ENCODE data around the gene NPPB. TPM values are rescaled to one million over a fixed set of nuclear protein-coding genes. Genes with fewer than 3 reads are reported as not detected.

The NPPB gene
- total RNA-seq, 1 donor, result 4.7 TPM

DNA sequence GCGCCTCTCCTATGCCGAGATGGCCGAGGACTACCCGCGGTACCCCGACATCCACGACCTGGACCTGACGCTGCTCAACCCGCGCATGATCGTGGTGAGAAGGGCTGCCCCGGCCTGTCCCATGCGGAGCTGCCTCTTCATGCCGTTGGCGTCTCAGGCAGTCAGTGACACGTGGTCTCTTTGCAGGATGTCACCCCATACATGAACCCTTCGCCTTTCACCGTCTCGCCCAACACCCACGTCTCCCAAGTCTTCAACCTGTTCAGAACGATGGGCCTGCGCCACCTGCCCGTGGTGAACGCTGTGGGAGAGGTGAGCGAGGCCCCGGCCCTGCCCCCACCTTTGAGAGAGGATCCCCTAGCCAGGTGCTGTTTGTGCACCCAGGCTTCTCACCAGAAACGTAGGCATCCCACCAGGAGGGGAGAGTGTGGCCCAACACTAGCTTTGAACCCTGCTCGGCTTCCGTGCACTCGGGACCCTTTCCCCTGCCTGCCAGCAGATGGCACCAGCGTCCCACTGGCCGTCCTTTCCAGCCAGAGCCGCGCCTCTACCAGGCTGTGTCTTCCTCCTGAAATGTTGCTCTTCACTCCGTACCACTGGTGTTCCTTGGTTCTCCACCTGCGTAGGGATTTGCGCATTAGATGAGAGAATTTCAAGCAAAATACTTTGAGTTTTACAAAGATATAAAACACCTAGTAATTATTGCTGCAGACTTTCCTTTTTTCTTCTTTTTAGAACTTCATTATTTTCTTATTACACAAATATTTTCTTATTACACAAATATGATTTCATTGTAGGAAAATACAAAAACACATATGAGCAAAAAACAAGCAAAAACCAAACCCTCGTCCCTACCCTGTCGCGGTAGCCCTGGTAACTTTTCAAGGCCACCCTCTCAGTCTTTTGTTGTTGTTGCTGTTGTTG lies 20.1 kb downstream of the NPPB start:
- peak; percentile 99 for TF ChIP-seq CTCF (IDR thresholded peaks at IDR 0.05; ENCODE audit: insufficient read depth, low read depth, low read length)
- H3K4me3 ChIP-seq (ENCODE audit: low read depth, low read length), result no peak overlapping the region
- peak; percentile 56 for DNase-seq (ENCODE audit: low read depth)

DNA sequence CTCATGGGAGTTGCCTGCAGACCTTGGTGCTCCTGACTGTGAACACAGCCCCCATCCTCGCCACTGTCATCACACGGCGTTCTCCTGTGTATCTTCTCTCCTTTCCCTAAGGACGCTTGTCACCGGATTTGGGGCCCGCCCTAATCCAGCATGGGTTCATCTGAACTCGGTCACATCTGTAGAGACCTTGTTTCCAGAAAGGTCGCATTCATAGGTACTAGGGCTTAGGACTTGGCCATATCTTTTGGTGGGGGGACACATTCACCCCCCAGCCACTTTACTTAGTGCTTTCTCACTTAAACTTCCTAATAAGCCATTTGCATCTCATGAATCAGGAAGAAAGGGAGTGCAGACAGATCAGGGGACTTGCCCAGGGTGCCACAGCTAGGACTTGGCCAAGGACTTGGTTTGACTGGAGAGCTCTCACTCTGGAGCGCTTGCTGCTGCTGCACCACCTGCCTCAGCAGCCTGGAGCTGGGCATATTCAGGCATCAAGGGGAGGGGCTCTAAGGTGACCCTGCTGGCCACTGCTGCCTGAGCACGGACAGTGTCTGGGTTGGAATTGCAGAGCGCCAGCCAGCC lies 20.9 kb downstream of the NPPB start:
- no peak overlapping the region for H3K4me3 ChIP-seq (ENCODE audit: low read depth, low read length)
- no peak for TF ChIP-seq CTCF (IDR thresholded peaks at IDR 0.05; ENCODE audit: insufficient read depth, low read depth, low read length)
- DNase-seq (ENCODE audit: low read depth), result no peak

DNA sequence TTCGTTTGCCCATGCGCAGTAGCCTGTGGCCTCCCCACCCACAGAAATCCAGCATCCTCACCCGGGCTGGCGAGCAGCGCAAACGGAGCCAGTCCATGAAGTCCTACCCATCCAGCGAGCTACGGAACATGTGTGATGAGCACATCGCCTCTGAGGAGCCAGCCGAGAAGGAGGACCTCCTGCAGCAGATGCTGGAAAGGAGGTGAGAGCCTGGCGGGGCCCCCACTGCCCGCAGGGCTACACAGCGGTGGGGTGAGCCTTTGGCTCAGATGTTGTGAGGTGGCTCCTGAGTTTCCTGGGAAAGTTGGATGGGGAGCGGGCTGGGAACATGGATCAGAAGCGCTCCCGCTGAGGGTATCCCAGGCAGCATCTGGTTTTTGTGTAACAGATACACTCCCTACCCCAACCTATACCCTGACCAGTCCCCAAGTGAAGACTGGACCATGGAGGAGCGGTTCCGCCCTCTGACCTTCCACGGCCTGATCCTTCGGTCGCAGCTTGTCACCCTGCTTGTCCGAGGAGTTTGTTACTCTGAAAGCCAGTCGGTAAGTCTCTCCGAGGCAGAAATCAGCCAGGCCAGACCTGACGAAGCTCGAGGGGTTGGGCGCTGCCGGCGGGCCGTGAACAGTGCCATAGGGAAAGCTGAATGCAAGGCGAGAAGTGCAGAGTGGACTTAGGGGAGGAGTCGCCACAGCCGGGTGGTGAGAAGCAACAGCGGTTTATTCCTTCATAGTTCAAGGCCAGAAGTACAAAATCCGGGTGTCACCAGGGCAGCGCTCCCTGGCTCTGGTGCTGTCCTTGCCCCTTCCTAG lies 21.6 kb downstream of the NPPB start:
- no peak overlapping the region for H3K4me3 ChIP-seq (ENCODE audit: low read depth, low read length)
- no peak for TF ChIP-seq CTCF (IDR thresholded peaks at IDR 0.05; ENCODE audit: insufficient read depth, low read depth, low read length)
- DNase-seq (ENCODE audit: low read depth), result no peak

- TF ChIP-seq CTCF (IDR thresholded peaks at IDR 0.05; ENCODE audit: insufficient read depth, low read depth, low read length), result no peak
- no peak for DNase-seq (ENCODE audit: low read depth)
- no peak overlapping the region for H3K4me3 ChIP-seq (ENCODE audit: low read depth, low read length)
Measured at GRCh38 chr1:11835441-11836225, 23.1 kb downstream of the NPPB start.

DNA sequence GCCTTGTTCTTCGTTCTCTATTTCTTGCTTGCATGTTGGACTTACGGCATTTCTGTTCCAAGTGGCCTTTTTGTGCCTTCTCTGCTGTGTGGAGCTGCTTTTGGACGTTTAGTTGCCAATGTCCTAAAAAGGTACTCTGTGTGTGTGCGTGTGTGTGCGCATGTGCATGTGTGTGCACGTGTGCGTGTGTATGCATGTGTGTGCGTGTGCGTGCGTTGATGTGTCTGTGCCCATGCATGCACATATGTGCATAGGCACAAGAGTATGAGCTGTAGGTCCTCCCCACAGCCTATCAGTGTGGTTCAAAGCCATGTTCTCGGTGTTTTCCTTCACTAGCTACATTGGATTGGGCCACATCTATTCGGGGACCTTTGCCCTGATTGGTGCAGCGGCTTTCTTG lies 24.8 kb downstream of the NPPB start:
- no peak for DNase-seq (ENCODE audit: low read depth)
- TF ChIP-seq CTCF (IDR thresholded peaks at IDR 0.05; ENCODE audit: insufficient read depth, low read depth, low read length), result no peak
- no peak overlapping the region for H3K4me3 ChIP-seq (ENCODE audit: low read depth, low read length)

- H3K4me3 ChIP-seq (ENCODE audit: low read depth, low read length), result no peak overlapping the region
- TF ChIP-seq CTCF (IDR thresholded peaks at IDR 0.05; ENCODE audit: insufficient read depth, low read depth, low read length), result no peak
- no peak for DNase-seq (ENCODE audit: low read depth)
Measured at GRCh38 chr1:11833497-11833896, 25.2 kb downstream of the NPPB start.

Data from fibroblast of villous mesenchyme (primary cell).